Endometrial microvascular endothelial cells (primary cell): Measurements from ENCODE around the gene MN1. TPM values are rescaled to one million over a fixed set of nuclear protein-coding genes. Genes with fewer than 3 reads are reported as not detected.

ENCODE experiments used
- in situ Hi-C: cut with HindIII; loops from 2 replicates; pipeline ENCODE4 v1.10.0; 2017; ENCODE audit warnings: low sequenced_read_pairs, low pct_unique_long_range_greater_than_20kb; ENCODE audit errors: inconsistent ontology term
- total RNA-seq: library from RNA; depleted of rRNA; stranded (reverse); fragments of >200 nt; gene quantifications from one replicate; pipeline ENCODE4 v1.2.3, GENCODE V29; 2015; ENCODE audit errors: inconsistent ontology term

The MN1 gene
- total RNA-seq, 1 donor from 2014 or later = 0.93 TPM

GRCh38 chr22:27772081-27772983 lies 29.2 kb downstream of the MN1 start:
- in situ Hi-C loops = no loop called here

GRCh38 chr22:27771637-27772036 lies 29.9 kb downstream of the MN1 start:
- in situ Hi-C loops = no loop called here

GRCh38 chr22:27769012-27769411 lies 32.5 kb downstream of the MN1 start:
- in situ Hi-C loops = no loop called here

GRCh38 chr22:27768027-27768653 lies 33.4 kb downstream of the MN1 start:
- in situ Hi-C loops = no loop called here

- in situ Hi-C loops = no loop called here
Measured at GRCh38 chr22:27766679-27767078, 34.9 kb downstream of the MN1 start.

- in situ Hi-C loops = no loop called here
Measured at GRCh38 chr22:27765706-27766291, 35.8 kb downstream of the MN1 start.

- in situ Hi-C loops = no loop called here
Measured at GRCh38 chr22:27764722-27765236, 36.8 kb downstream of the MN1 start.

- in situ Hi-C loops = no loop called here
Measured at GRCh38 chr22:27761665-27762064, 39.9 kb downstream of the MN1 start.

- in situ Hi-C loops = no loop called here
Measured at GRCh38 chr22:27761000-27761399, 40.6 kb downstream of the MN1 start.

- in situ Hi-C loops = no loop called here
Measured at GRCh38 chr22:27760474-27760873, 41.1 kb downstream of the MN1 start.

- in situ Hi-C loops = no loop called here
Measured at GRCh38 chr22:27757928-27758525, 43.5 kb downstream of the MN1 start.

- in situ Hi-C loops = no loop called here
Measured at GRCh38 chr22:27756212-27756660, 45.3 kb downstream of the MN1 start.

GRCh38 chr22:27755521-27756211 lies 45.9 kb downstream of the MN1 start:
- in situ Hi-C loops = no loop called here

- in situ Hi-C loops = no loop called here
Measured at GRCh38 chr22:27754888-27755480, 46.6 kb downstream of the MN1 start.

GRCh38 chr22:27754247-27754887 lies 47.2 kb downstream of the MN1 start:
- in situ Hi-C loops = no loop called here

- in situ Hi-C loops = no loop called here
Measured at GRCh38 chr22:27752771-27753170, 48.8 kb downstream of the MN1 start.

- in situ Hi-C loops = no loop called here
Measured at GRCh38 chr22:27752141-27752540, 49.4 kb downstream of the MN1 start.
